Right renal cortex interstitium (tissue), 3 donors: ENCODE measurements around the gene FAM169A. TPM values are rescaled to one million over a fixed set of nuclear protein-coding genes. Genes with fewer than 3 reads are reported as not detected.
"Not testable (repeated sequence)": the region's sequence is repeated elsewhere in the genome, so short reads cannot be mapped to it uniquely, and the experiment has no call there.

Experiments used
- DNase-seq, 3 donors: peaks; one replicate each; pipeline ENCODE4 v3.0.0-alpha.2; 2013; ENCODE audit warnings: low read depth in 3 of 3, low spot score in 2 of 3
- polyA plus RNA-seq, 3 donors: library from polyadenylated mRNA; unstranded; fragments of 120-200 nt; gene quantifications; one replicate each; pipeline ENCODE4 v1.2.1, GENCODE V29; 2013; ENCODE audit not compliant: insufficient read length in 3 of 3

The FAM169A gene
- polyA plus RNA-seq, 3 donors = 16.7 to 22.9 (median 20.3) TPM

GRCh38 chr5:74816875-74817274 lies 49.3 kb downstream of the FAM169A start:
- DNase-seq = no peak

GRCh38 chr5:74810915-74811314 lies 55.3 kb downstream of the FAM169A start:
- DNase-seq = no peak

- DNase-seq = no peak
Measured at GRCh38 chr5:74801941-74802340, 64.2 kb downstream of the FAM169A start.

GRCh38 chr5:74801197-74801596 lies 65.0 kb downstream of the FAM169A start:
- DNase-seq = no peak

GRCh38 chr5:74798977-74799911 lies 66.9 kb downstream of the FAM169A start:
- no peak for DNase-seq

GRCh38 chr5:74791669-74792068 lies 74.5 kb downstream of the FAM169A start:
- DNase-seq = not testable (repeated sequence)

GRCh38 chr5:74787424-74787823 lies 78.8 kb downstream of the FAM169A start:
- DNase-seq = no peak

GRCh38 chr5:74786851-74787250 lies 79.3 kb downstream of the FAM169A start:
- no peak for DNase-seq

- DNase-seq = no peak
Measured at GRCh38 chr5:74778609-74779008, 87.6 kb downstream of the FAM169A start.

GRCh38 chr5:74772359-74772758 lies 93.8 kb downstream of the FAM169A start:
- DNase-seq = no peak

GRCh38 chr5:74767579-74767913 lies 98.6 kb downstream of the FAM169A start:
- peak in 1 of 3 donors; percentile 26 for DNase-seq

- peak; percentile 81 to 90 (median 89) for DNase-seq
Measured at GRCh38 chr5:74766849-74767578, 99.2 kb downstream of the FAM169A start, which contains the start of the genes GFM2 and NSA2. Gene GFM2, minus strand, starts transcription at chr5:74767117. Its CDS starts 3,375 bp downstream, at chr5:74763742. Gene NSA2, plus strand, starts transcription at chr5:74767249. Its CDS starts 112 bp downstream, at chr5:74767361.

GRCh38 chr5:74766418-74766848 lies 99.8 kb downstream of the FAM169A start:
- DNase-seq = peak; percentile 16 to 52 (median 41)

- DNase-seq = no peak
Measured at GRCh38 chr5:74765929-74766328, 100.3 kb downstream of the FAM169A start.

- no peak for DNase-seq
Measured at GRCh38 chr5:74765201-74765600, 101.0 kb downstream of the FAM169A start.

- DNase-seq = no peak
Measured at GRCh38 chr5:74763504-74763903, 102.7 kb downstream of the FAM169A start.

- no peak for DNase-seq
Measured at GRCh38 chr5:74762599-74762998, 103.6 kb downstream of the FAM169A start.

- DNase-seq = no peak
Measured at GRCh38 chr5:74761241-74761640, 104.9 kb downstream of the FAM169A start.

GRCh38 chr5:74748742-74749141 lies 117.4 kb downstream of the FAM169A start:
- not testable (repeated sequence) for DNase-seq

- DNase-seq = no peak
Measured at GRCh38 chr5:74738406-74738805, 127.8 kb downstream of the FAM169A start.

- no peak for DNase-seq
Measured at GRCh38 chr5:74736759-74737158, 129.4 kb downstream of the FAM169A start.
